Measurements from ENCODE around the gene CTNND1. TPM values are rescaled to one million over a fixed set of nuclear protein-coding genes. Genes with fewer than 3 reads are reported as not detected.
A peak's percentile ranks its signal among the peaks of the same experiment; 100 is the strongest.

CTNND1 gene
- total RNA-seq, 1 donor from 2014 or later, result 270 TPM

DNA sequence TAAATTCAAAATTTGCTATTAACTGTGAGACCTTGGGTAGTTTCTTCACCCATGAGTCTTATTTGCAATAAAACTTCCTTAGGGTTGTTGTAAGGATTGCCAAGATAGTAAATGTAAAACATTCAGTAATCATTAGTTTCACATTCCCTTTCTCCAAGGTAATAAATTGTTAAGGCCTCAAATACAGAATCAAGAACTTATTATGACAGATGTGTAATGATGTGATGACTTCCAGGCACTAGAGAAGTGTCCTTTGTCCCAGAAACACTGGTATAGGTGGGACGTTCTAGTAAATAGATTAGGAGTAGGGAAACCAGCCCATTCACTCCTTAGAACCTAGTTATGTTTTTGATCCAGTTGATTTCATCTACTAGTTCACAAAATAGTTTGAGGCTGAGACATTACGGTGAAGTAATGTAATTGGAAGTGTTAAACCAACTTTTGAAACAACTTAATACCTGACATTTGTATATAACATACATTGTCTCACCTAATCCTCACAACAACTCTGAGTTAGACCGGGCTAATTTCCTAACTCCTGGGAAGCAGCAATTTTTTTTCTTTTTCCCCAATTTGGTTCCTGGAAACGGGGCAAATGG is 25.5 kb downstream of the CTNND1 start:
- intact Hi-C loops (cut with DNase I), result no loop called here

DNA sequence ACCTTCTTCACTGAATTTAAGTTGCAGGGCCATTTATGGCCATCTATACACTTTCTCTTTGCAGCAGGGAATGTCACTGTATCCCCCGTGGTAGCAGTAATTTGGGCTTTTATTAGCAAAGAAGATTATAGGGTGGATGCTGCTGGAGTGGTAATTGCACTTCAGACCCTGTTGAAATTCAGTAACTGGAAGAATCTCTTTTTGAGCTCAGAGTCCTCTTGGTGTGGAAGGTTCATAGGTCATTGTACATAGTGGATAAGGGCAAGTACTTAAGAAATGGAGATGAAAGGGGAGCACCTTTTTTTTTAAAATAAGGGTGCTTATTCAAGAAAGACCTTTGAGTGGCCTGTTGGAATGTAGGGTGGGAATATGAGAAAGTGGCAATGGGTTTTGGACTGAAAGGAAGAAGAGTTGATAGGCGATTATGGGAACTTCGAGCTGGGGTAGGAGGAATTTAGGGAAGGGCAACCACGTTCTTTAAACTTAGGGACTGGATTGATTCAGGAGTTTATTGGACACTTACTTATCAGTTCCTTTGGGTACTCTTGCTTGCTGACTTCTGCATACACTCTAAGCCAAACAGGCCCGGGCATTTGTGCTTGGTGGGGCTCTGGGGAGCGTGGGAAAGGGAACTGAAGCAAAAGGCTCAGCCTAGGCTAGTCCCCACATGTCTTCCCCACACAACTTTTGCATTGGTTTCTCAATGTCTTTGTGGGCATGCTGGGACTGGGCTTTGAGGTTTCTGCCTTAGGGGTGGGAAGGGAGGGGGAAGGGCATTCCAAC is 26.5 kb downstream of the CTNND1 start:
- DNase-seq (ENCODE audit: low spot score) (no peak), ATAC-seq (peak; percentile 31)
- intact Hi-C loops (cut with DNase I), result no loop called here

More for the DNA sequence above, 25.5 kb downstream of the CTNND1 start:
- DNase-seq (ENCODE audit: low spot score), result no peak
- ATAC-seq, result no peak

DNA sequence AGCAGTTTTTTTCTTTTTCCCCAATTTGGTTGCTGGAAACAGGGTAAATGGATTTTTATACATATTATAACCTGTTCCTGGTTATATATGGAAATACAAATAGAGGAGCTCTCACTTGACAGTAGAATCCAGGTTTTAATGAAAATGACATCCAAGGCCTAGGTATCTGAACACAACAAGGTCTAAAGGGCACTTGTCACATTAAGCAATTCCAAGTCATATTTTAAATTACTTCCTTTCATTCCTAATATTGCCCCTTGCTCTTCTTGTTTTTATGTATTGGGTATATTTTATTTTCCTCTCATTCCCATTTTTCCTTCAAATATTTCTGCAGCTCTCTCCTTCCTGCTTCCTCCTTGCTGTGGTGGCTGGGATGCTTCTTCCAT is 27.1 kb downstream of the CTNND1 start:
- intact Hi-C loops (cut with DNase I), result no loop called here
- DNase-seq (ENCODE audit: low spot score) (no peak), ATAC-seq (no peak)

DNA sequence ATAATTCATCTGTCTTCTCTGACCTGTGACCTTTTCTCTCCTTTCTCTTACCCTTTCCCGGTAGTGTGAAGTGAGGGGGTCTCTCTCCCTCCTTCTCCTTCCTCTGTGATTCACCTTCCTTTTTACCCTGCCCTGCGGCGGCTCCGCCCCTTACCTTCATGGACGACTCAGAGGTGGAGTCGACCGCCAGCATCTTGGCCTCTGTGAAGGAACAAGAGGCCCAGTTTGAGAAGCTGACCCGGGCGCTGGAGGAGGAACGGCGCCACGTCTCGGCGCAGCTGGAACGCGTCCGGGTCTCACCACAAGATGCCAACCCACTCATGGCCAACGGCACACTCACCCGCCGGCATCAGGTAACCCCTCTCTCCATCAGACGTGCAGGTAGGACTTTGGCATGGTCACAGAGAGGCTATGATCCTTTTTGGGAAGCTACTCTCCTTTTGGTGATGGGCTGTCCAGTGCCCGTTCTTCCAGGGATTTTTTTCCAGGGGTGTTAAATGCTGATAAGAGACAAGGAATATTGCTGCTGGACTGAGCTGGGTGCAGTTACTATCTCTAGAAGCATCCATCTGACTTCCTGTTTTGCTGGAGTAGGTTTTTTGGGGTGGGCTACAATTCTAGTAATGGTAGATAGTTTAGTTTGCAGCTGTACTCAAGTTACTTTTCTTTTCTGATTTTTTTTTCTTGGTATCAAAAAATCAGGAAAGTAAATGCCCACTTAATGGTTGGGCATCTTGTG is 29.9 kb downstream of the CTNND1 start:
- ATAC-seq (no peak), DNase-seq (ENCODE audit: low spot score) (no peak)
- intact Hi-C loops (cut with DNase I), result no loop called here

DNA sequence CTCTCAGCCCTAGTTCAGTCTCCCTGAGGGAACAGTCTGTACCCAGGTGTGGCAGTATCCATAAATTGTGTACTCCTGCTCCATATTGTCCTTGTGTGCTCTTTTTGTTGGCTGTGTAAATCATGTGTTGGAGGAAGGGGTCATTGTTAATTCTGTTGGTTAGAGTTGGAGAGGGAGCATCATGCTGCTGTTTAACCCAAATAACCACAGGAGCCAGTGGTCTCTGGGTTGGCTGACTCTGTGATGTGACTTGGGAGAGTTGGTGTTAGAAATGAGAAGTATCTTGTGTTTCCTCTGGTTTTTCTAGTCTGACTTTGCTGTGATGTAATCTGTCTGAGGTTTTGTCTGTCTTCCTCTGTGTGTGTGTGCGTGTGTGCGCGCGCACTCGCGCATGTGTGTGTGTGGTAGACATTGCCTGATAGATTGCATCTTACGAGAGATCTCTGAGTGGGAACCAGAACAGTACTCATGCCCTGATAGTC is 30.5 kb downstream of the CTNND1 start:
- DNase-seq (ENCODE audit: low spot score), result peak; percentile 73

DNA sequence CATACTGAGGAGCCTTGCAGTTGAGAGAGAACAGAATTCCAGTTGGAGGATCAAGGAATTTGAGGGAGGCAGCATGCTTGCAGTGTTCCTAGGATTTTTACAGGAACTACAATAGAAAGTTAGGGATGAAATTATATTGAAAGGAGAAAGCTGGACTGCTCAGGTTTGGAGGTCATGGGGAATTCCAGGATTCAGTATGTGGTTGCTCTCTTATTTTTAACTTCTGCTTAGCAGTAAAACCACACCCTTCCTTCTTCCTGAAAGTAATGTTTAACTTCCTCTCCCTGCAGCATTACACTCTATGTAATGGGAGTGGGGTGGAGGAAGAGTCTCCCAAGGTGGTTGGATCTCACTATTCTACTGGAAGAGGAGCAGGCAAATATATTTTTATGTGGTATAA is 31.3 kb downstream of the CTNND1 start:
- intact Hi-C loops (cut with DNase I), result no loop called here
- DNase-seq (ENCODE audit: low spot score), result no peak
- peak; percentile 62 for ATAC-seq

More for the DNA sequence above, 30.5 kb downstream of the CTNND1 start:
- intact Hi-C loops (cut with DNase I), result no loop called here
- ATAC-seq, result peak; percentile 85

DNA sequence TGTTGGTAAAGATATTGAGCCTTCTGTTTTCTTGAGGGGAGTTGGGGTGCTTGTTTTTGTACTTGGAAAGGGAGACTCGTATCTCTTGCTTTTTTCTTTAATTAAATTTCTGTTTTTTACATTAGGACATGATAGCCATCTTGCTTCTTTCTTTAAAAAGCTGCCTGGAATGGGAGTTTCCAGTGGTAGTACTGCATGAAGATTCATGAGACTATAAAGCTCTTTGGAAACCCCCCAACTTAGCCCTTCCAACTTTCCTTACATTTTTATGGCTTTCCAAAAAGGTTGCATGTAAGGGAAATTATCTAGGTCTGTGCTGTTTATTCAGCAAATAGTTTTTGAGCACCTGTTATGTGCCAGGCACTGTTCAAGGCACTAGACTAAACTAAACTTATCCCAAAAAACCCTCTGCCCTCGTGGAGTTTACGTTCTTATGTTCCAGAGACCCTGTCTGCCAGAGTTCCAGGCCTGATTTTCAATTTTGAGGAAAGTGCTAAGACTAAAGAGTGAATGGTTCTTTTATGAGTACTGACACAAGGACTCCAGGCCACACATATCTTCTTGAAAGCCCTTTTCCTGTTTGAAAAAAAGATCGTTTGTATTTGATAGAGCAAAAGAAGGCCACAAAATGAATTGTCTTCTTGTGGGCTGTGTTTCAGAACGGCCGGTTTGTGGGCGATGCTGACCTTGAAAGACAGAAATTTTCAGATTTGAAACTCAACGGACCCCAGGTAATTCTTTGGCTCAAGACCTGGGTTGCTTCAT is 31.9 kb downstream of the CTNND1 start:
- ATAC-seq (no peak), DNase-seq (ENCODE audit: low spot score) (no peak)
- intact Hi-C loops (cut with DNase I), result no loop called here

DNA sequence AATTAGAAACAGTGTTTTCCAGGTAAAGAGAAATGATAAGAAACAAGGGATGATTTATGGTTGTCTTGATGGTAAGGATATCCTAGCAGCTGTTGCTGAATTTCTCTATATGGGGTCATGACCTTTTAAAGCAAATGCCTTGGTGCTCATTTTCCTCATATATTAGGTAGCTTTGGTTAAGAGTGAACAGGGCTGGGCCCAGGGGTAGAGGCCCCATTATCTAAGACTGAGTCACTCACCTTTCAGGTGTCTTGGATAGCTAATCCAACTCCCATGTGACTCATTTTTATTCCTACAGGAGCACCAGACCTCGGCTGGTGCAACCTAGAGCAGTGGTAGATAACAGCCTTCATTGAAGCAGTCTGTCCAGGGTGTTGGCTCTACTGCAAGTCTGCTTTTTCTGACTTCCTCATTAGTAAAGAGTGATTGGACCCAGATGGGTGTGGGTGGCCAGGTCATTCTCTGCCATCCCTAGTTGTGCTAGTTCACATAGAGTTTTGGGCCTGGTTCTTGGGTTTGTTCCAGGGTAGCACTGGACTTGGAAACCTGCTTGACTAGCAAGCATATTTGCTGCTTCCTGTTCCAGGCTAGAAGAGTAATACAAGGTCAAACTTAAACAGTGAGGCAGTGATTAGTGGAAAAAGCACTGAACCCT is 37.4 kb downstream of the CTNND1 start:
- peak; percentile 66 for ATAC-seq
- DNase-seq (ENCODE audit: low spot score), result no peak
- intact Hi-C loops (cut with DNase I), result no loop called here

DNA sequence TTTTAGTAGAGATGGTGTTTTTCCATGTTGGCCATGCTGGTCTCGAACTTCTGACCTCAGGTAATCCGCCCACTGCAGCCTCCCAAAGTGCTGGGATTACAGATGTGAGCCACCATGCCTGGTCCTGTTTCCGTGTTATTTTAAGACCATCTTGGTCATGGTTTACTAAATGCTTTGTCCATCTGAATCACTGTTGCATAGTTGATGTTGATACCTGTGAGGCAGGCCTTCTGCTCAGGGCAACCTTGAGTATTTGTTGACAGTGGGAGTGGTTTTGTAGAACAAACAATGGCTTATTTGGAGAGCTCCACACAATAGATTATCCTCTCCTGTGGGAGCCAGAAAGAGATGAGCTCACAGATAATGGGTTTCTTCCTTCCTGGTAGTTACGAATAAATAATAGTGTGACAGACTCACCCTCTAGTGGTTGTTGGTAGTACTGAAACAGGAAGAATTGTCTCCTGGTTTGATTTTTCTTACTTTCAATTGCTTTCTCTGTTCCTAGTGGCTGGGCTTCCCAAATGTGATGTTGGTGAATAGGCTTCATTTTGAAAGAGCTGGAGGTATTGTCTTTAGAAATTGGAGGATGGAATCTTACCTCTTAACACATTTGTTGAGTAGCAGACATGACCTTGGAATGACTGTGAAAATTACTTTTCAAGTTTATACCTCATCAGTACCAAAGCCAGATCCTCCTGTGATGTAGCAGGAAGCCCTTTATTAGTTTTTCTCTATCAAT is 39.0 kb downstream of the CTNND1 start:
- DNase-seq (ENCODE audit: low spot score) (no peak), ATAC-seq (peak; percentile 89)
- intact Hi-C loops (cut with DNase I), result loop anchor here (10.0 kb wide), 2 partner anchors 56 to 136 kb away; partner anchors contain the start of genes SELENOH and ZDHHC5

DNA sequence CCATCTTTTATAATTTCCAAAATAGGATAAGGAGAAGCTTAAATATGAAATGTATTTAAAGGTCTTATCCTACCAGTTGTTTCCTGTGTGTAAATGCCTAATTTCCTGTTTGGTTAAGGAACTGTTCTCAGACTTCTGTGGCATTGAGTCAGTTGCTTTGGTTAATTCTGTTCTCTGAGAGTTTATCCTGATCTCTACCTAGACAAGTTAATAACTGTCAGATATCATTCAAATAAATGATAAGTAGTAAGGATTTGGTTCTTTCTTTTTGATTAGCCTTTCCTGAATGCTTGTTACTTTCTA is 39.5 kb downstream of the CTNND1 start:
- intact Hi-C loops (cut with DNase I), result loop anchor here (10.0 kb wide), 2 partner anchors 56 to 136 kb away; partner anchors contain the start of genes SELENOH and ZDHHC5
- DNase-seq (ENCODE audit: low spot score) (no peak), ATAC-seq (no peak)

DNA sequence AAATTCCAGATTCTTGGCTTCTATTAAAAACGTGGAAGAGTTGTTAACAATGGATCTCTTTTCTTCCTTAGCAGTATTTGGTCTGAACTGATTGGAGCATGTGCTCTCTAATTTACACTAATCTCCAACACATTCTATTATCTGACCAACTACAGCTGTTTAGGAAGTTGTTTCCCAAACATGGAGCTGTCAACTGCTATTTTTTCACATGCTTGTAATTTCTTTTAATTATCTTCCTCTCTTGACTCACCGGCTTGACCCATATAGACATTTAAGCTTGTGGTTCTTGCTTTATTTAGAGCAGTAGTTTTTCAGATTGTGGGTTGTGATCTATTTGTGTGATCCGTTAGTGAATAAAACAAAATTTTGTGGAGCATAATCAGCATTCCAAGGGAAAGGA is 40.8 kb downstream of the CTNND1 start:
- no peak for DNase-seq (ENCODE audit: low spot score)
- ATAC-seq, result no peak
- intact Hi-C loops (cut with DNase I), result loop anchor here (10.0 kb wide), 2 partner anchors 58 to 138 kb away; partner anchors contain the start of genes SELENOH and ZDHHC5

DNA sequence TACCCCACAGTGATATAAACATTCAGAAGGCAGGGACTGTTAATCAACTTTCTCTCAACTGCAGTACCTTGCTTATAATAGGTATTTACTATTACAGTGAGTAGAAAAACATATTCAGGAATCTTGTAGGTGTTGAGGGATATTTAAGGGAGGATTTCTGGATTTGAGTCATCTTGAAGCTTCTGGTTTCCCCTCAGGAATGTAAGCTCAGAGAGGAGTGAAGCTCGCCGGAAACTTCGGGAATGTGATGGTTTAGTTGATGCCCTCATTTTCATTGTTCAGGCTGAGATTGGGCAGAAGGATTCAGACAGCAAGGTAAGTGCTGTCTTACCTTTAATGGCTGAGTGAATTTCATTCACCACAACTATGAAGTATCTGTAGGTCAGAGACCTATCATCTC is 42.9 kb downstream of the CTNND1 start:
- intact Hi-C loops (cut with DNase I), result loop anchor here (10.0 kb wide), 2 partner anchors 60 to 140 kb away; partner anchors contain the start of genes SELENOH and ZDHHC5
- ATAC-seq (no peak), DNase-seq (ENCODE audit: low spot score) (no peak)

DNA sequence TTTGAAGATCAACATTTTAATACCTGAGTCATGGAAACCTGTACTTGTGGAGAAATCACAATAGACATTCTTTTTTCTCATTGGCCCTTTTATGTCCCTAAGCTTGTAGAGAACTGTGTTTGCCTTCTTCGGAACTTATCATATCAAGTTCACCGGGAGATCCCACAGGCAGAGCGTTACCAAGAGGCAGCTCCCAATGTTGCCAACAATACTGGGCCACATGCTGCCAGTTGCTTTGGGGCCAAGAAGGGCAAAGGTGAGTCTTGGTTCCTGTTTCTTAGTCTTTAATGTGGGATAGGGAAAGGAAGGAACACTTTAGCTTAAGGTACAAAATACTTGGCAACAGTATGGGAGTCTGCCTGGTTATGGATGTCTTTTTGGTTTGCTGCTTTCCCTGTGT is 44.2 kb downstream of the CTNND1 start:
- DNase-seq (ENCODE audit: low spot score) (no peak), ATAC-seq (no peak)
- intact Hi-C loops (cut with DNase I), result loop anchor here (10.0 kb wide), 2 partner anchors 61 to 141 kb away; partner anchors contain the start of genes SELENOH and ZDHHC5

DNA sequence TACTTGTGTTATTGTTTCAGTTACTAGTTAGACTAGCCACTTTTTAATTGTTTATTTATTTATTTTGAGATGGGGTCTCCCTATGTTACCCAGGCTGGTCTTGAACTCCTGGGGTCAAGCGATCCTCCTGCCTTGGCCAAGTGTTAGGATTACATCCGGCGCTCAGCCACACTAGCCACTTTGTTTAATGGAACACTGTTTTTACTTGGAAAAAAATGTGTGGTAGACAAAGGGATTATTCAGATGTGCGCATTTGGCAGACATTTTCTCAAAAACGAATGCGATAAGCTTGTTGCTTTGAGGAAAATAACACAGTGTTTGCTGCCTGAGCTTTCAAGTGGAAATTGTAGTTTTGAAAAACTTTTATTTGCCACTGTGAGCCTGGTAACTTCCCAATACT is 51.0 kb downstream of the CTNND1 start:
- ATAC-seq (peak; percentile 60), DNase-seq (ENCODE audit: low spot score) (no peak)
- intact Hi-C loops (cut with DNase I), result no loop called here

DNA sequence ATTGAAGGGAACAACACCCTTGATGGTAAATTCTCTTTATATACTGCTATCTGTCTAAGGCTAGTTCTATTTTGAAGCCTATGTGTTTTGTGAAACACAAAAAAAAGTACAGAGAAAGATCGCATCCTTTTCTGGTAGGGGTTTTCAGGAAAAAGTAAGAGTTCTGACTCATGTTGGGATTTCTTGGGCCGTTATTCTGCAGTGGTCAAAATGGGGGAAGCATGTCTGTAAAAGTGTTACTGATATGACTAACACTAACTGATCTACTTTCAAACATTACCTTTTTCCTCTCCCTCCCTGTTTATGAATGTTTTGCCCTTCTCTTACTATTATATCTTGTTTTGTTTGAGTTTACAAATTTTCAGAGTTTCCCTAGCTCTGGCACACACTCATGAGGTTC is 53.9 kb downstream of the CTNND1 start:
- ATAC-seq (no peak), DNase-seq (ENCODE audit: low spot score) (no peak)
- intact Hi-C loops (cut with DNase I), result no loop called here

DNA sequence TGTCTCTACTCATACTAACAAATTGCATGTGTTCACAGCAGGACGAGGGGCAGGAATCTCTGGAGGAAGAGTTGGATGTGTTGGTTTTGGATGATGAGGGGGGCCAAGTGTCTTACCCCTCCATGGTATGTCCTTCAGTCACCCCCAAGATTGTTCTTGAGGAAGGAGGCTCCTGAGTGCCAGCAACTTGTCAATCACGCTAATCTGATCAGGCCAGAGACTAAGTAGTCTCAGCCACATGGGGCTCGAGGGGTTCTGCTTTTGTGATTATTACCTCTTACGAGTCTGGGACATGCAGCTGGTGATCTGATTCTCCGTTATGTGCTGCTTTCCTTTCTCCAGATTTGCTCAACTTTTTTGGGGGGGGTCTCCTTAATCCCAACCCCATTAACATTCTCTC is 54.3 kb downstream of the CTNND1 start:
- ATAC-seq, result no peak
- intact Hi-C loops (cut with DNase I), result no loop called here

DNA sequence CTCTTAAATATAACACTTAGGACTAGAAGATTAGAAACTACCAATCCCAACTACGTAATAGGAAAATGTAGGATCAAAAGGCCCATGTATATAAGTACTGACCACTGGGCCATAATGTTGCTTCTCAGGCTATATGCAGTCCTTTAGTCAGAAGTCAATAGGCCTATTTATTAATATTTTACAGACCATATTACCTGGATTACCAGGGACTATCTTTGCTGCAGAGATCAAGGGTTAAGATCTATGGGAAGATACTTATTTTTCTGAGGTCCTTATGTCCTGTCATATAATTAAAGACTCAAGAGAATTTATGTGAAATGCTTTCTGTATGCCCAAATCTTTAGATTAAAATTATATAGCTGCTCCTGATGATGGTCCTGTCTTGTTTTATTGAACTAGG is 57.2 kb downstream of the CTNND1 start:
- DNase-seq (ENCODE audit: low spot score), result no peak

More for the DNA sequence above, 54.3 kb downstream of the CTNND1 start:
- no peak for DNase-seq (ENCODE audit: low spot score)

More for the DNA sequence above, 57.2 kb downstream of the CTNND1 start:
- intact Hi-C loops (cut with DNase I), result no loop called here
- ATAC-seq, result no peak
